Loucy (cell line): ENCODE results near the gene TOMM40L.

Experiments
- H2AFZ ChIP-seq: fragments of 200-600 bp; sonication (generic); 2 replicates; pipeline ENCODE4 v1.6.0; 2016; ENCODE audit warnings: antibody characterized with exemption, mild to moderate bottlenecking, low read length, moderate library complexity
- H3F3A ChIP-seq: fragments of 200-600 bp; 2 replicates; pipeline ENCODE4 v1.6.0; 2016; ENCODE audit warnings: antibody characterized with exemption, low read depth, mild to moderate bottlenecking
- H3K27me3 ChIP-seq: fragments of 200-600 bp; sonication (generic); 2 replicates; pipeline ENCODE4 v1.6.1; 2014; ENCODE audit warnings: low read length, mild to moderate bottlenecking; ENCODE audit not compliant: insufficient read depth, poor library complexity, severe bottlenecking
- H3K36me3 ChIP-seq: fragments of 200-600 bp; sonication (generic); 2 replicates; pipeline ENCODE4 v1.6.1; 2016; ENCODE audit warnings: low read length; ENCODE audit not compliant: insufficient read depth
- H3K4me1 ChIP-seq: fragments of 200-600 bp; sonication (generic); 2 replicates; pipeline ENCODE4 v1.5.1; 2014; ENCODE audit warnings: low read length, mild to moderate bottlenecking; ENCODE audit not compliant: insufficient read depth, poor library complexity, severe bottlenecking
- H3K4me2 ChIP-seq: fragments of 200-600 bp; sonication (generic); 2 replicates; pipeline ENCODE4 v1.6.0; 2014; ENCODE audit warnings: antibody characterized with exemption, low read length, low read depth, mild to moderate bottlenecking; ENCODE audit not compliant: poor library complexity, severe bottlenecking
- H3K4me3 ChIP-seq: fragments of 200-600 bp; sonication (generic); 2 replicates; pipeline ENCODE4 v1.5.1; 2014; ENCODE audit warnings: low read length, mild to moderate bottlenecking, mixed read lengths; ENCODE audit not compliant: poor library complexity, severe bottlenecking
- H3K79me2 ChIP-seq: fragments of 200-600 bp; sonication (generic); 2 replicates; pipeline ENCODE4 v1.6.1; 2014; ENCODE audit warnings: low read length; ENCODE audit not compliant: insufficient read depth
- H3K9ac ChIP-seq: fragments of 200-600 bp; sonication (generic); 2 replicates; pipeline ENCODE4 v1.6.0; 2014; ENCODE audit warnings: mild to moderate bottlenecking, low read depth, low read length, moderate library complexity; ENCODE audit not compliant: poor library complexity, severe bottlenecking
- H3K9me2 ChIP-seq: fragments of 200-600 bp; sonication (generic); replicated peaks from 2 replicates; pipeline ENCODE4 v1.6.1; 2016; ENCODE audit warnings: low read depth, low read length, mixed read lengths
- H3K9me3 ChIP-seq: fragments of 200-600 bp; sonication (generic); 2 replicates; pipeline ENCODE4 v1.6.1; 2014; ENCODE audit warnings: mild to moderate bottlenecking, antibody characterized with exemption, low read length, low read depth; ENCODE audit not compliant: insufficient read depth
- H4K20me1 ChIP-seq: fragments of 200-600 bp; sonication (generic); 2 replicates; pipeline ENCODE4 v1.6.0; 2014; ENCODE audit warnings: antibody characterized with exemption, low read length, mild to moderate bottlenecking; ENCODE audit not compliant: insufficient read depth, poor library complexity, severe bottlenecking
- CTCF ChIP-seq: fragments of 200-600 bp; sonication (generic); conservative IDR thresholded peaks from 2 replicates; pipeline ENCODE4 v1.5.1; 2014; ENCODE audit warnings: mild to moderate bottlenecking, antibody characterized with exemption, low read length
- EZH2phosphoT487 ChIP-seq: fragments of 200-600 bp; IDR thresholded peaks from 2 replicates; pipeline ENCODE4 v1.6.1; 2018; ENCODE audit warnings: antibody characterized with exemption, mild to moderate bottlenecking, moderate library complexity, borderline replicate concordance

Gene TOMM40L

GRCh38 chr1:161200992-161201835, 24.6 kb upstream of the TOMM40L start:
- H3K4me3 ChIP-seq = peak overlapping the region; percentile 36
- H3K4me1 ChIP-seq = peaks cover 31% of the 10 kb centered on the region
- TF ChIP-seq EZH2phosphoT487 (no peak), CTCF (no peak)

GRCh38 chr1:161201836-161202712, 23.8 kb upstream of the TOMM40L start, which contains the start of gene NDUFS2:
TSS of gene NDUFS2 (plus strand) at chr1:161202367. CDS start at chr1:161202386, 19 bp downstream.
- H3K4me1 ChIP-seq = peaks cover 31% of the 10 kb centered on the region
- peaks cover 2% of the 10 kb centered on the region; the same call in 1 of the 2 replicates for H3K36me3 ChIP-seq
- H3K79me2 ChIP-seq = peaks cover 29% of the 10 kb centered on the region
- no peaks in the 10 kb centered on the region for H4K20me1 ChIP-seq
- H3K4me3 ChIP-seq = peak within 1 kb of the TSS; percentile 95
- no peaks in the 10 kb centered on the region for H3K9me2 ChIP-seq
- H3K9me3 ChIP-seq = no peaks in the 10 kb centered on the region
- H3K4me2 ChIP-seq = peak within 1 kb of the TSS; percentile 89
- no peaks in the 10 kb centered on the region for H3K27me3 ChIP-seq
- peak within 1 kb of the TSS; percentile 94 for H3K9ac ChIP-seq
- no peaks in the 10 kb centered on the region for H3F3A ChIP-seq
- no peak for TF ChIP-seq EZH2phosphoT487
- TF ChIP-seq CTCF = peak; percentile 55
- peak within 1 kb of the TSS; percentile 95 for H2AFZ ChIP-seq

More at GRCh38 chr1:161200992-161201835, 24.6 kb upstream of the TOMM40L start:
- Histone ChIP-seq H3K4me2 (peak overlapping the region; percentile 45), H3K79me2 (peaks cover 29% of the 10 kb centered on the region), H4K20me1 (no peaks in the 10 kb centered on the region), H3K9ac (peak overlapping the region; percentile 42), H3F3A (no peaks in the 10 kb centered on the region), H2AFZ (peak overlapping the region; percentile 95), H3K9me2 (no peaks in the 10 kb centered on the region), H3K36me3 (no peaks in the 10 kb centered on the region), H3K9me3 (no peaks in the 10 kb centered on the region), H3K27me3 (no peaks in the 10 kb centered on the region)

GRCh38 chr1:161206411-161207140, 19.3 kb upstream of the TOMM40L start:
- Histone ChIP-seq H3K4me1 (peaks cover 23% of the 10 kb centered on the region), H3K27me3 (no peaks in the 10 kb centered on the region), H2AFZ (no peak overlapping the region), H4K20me1 (no peaks in the 10 kb centered on the region), H3K36me3 (peaks cover 24% of the 10 kb centered on the region; the same call in 1 of the 2 replicates), H3K4me3 (no peak overlapping the region), H3K4me2 (no peak overlapping the region), H3K79me2 (peaks cover 29% of the 10 kb centered on the region), H3K9me2 (no peaks in the 10 kb centered on the region), H3K9me3 (no peaks in the 10 kb centered on the region), H3F3A (no peaks in the 10 kb centered on the region), H3K9ac (no peak overlapping the region)
- TF ChIP-seq CTCF = no peak
- TF ChIP-seq EZH2phosphoT487 = no peak
